Transverse colon (tissue), 4 donors: Measurements from ENCODE around the gene EFEMP1.

Source experiments
- CTCF ChIP-seq, 5 experiments: fragments of 200-600 bp in 3 of 5; fragments of 450-650 bp in 2 of 5; sonication (generic) in 3 of 5; IDR thresholded peaks; 1 replicate in 2 of 5; 2 replicates in 3 of 5; pipeline ENCODE4 v1.5.1; 2016 to 2017; ENCODE audit warnings: antibody characterized with exemption in 5 of 5, inconsistent platforms in 3 of 5, mild to moderate bottlenecking in 2 of 5, moderate library complexity in 1 of 5
- EP300 ChIP-seq: sonication (generic); formaldehyde crosslinking; IDR thresholded peaks from one replicate; pipeline ENCODE4 v1.6.1; 2017; ENCODE audit warnings: antibody characterized with exemption, low read depth
- POLR2A ChIP-seq: fragments of 450-650 bp; IDR thresholded peaks from one replicate; pipeline ENCODE4 v1.6.1; 2016; ENCODE audit warnings: antibody characterized with exemption, mild to moderate bottlenecking, moderate library complexity
- POLR2AphosphoS5 ChIP-seq, 3 donors: sonication (generic); formaldehyde crosslinking; IDR thresholded peaks; one replicate each; pipeline ENCODE4 v1.6.1; 2016; ENCODE audit warnings: antibody characterized with exemption in 3 of 3

- TF ChIP-seq EP300 (no peak), CTCF (IDR thresholded peaks at IDR 0.05) (no peak), POLR2A (no peak), POLR2AphosphoS5 (IDR thresholded peaks at IDR 0.05) (no peak)
Measured at GRCh38 chr2:55926974-55927373, 3.4 kb upstream of the EFEMP1 start.
